ENCODE results near the gene P2RX3. TPM values are rescaled to one million over a fixed set of nuclear protein-coding genes. Genes with fewer than 3 reads are reported as not detected.
A peak's percentile ranks its signal among the peaks of the same experiment; 100 is the strongest.

P2RX3 gene
- polyA plus RNA-seq, 6 donors from 2014 or later, result not detected

DNA sequence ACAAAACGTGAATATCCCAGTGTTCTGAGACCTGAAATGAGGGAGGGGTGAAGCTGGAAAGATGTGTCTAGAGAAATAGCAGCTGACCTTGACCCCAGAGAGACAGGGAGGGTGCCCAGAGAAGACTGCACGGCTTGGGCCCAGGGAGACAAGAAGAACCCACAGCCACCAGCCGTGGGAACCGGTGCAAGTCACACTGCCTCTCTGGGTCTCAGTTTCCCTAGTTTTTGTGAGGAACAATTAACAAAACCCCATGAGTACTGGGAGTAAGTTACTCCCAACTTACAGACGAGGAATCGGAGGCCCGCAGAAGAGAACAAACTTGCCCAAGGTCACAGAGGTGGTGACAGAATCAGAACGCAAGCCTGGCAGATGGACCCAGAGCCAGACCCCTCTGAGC is 32.6 kb upstream of the P2RX3 start:
- no peaks in the 10 kb centered on the region for H3K9me3 Mint-ChIP-seq
- ATAC-seq (ENCODE audit: low read depth in 2 of 2) (no peak), DNase-seq (no peak)
- peaks cover 0 to 6% (median 6%) of the 10 kb centered on the region in 3 donors for H3K4me1 Mint-ChIP-seq
- peaks cover 0 to 24% of the 10 kb centered on the region in 2 donors for H3K36me3 Mint-ChIP-seq
- no peak overlapping the region for H3K4me3 Mint-ChIP-seq
- H3K27me3 Mint-ChIP-seq, result no peaks in the 10 kb centered on the region
- no peak overlapping the region for H3K27ac Mint-ChIP-seq

DNA sequence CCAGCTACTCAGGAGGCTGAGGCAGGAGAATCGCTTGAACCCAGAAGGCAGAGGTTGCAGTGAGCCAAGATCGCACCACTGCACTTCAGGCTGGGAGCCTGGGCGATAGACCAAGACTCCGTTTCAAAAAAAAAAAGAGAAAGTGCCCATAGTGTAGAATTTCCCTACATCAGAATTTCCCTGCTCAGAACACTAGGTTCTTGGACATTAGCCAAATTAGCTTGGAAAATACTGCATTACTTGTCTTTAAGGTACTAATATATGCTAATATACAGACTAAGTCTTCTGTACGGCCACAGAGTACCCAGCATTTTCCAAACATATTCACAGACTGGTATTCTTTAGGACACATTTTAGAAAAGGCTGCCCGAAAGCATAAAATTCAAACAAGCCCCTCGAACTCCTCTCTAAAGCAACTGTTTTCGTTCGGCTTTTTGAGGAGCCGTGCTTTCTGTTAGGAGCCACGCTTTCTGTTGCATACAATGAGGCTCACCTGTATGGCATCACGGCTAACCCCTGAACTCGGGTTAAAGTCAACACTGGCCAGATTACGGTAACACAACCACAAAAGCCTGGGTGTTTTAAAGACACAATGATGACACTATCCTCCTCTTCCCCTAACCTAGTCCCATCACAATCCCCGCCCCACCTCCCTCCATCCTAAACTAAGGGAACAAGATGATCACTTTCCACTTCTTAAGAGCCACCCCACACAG is 31.8 kb upstream of the P2RX3 start:
- DNase-seq, result no peak
- Mint-ChIP-seq H3K4me1 (peaks cover 0 to 10% (median 6%) of the 10 kb centered on the region in 3 donors), H3K9me3 (no peaks in the 10 kb centered on the region), H3K4me3 (no peak overlapping the region), H3K27ac (no peak overlapping the region), H3K27me3 (no peaks in the 10 kb centered on the region), H3K36me3 (peaks cover 0 to 16% of the 10 kb centered on the region in 2 donors)
- ATAC-seq (ENCODE audit: low read depth in 2 of 2), result no peak

DNA sequence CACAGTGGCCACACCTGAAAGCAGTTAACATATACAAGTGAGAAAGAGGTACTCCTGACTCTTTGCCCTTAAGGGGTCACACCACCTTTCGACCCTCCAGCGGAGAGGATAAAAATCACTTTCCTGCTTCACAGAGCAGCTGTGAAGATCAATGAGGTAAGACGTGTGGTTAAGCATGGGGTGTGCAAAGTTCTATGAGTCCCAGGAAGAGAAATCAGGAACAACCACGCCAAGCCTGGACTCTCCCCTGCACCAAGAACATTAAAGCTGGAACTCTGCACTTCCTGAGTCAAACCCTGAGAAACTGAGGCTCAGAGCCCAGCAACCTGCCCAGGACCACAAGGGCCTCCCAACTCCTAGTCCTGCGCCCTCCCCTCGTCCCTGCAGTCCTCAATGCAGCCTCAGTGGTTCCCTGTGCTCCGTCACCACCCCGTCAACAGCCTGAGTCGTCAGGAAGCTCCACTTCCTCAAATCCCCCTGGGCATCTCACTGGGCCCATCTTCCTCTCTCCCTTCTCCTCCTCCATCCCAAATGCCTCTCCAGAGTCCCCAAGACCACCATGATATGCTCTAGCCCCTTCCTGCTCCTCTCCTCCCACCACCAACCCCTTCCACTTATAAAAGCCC is 31.1 kb upstream of the P2RX3 start:
- ATAC-seq (ENCODE audit: low read depth in 2 of 2) (no peak), DNase-seq (no peak)
- Mint-ChIP-seq H3K36me3 (peaks cover 0 to 9% of the 10 kb centered on the region in 2 donors), H3K4me1 (peaks cover under 1 to 17% (median 7%) of the 10 kb centered on the region in 3 donors), H3K9me3 (no peaks in the 10 kb centered on the region), H3K27me3 (peaks cover under 1 to 4% (median 2%) of the 10 kb centered on the region in 3 donors), H3K4me3 (peak overlapping the region in 1 of 8 donors; percentile 53), H3K27ac (peak overlapping the region in 3 of 6 donors; percentile 7 to 70 (median 34))

DNA sequence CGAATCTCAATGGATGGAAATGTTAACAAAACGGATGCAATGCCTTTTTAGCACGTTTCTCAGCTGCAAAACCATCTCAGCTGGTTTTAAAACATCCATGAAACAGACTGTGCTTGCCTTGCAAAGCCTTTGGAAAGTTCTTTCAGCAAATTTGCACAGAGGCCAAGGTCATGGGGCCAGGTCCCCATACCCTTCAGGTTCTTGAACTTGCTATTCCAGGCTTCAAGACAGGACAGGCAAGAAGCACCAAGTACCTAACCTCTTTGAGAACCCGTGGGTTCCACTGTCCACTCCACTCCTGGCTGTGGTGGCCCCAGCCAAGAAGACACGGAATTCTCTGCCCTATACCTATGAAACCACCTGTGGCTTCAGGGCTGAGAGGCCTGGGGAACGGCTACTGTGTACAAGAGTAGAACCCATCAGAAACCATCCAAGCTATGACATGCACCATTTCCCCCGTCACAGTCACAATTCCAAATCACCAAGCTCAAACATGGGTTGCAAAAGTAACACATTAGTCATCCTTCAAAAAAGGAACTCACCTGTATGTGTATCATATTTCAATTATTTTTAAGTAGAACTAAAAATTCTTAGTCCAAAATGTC is 30.4 kb upstream of the P2RX3 start:
- H3K36me3 Mint-ChIP-seq, result peaks cover 0 to 7% of the 10 kb centered on the region in 2 donors
- peaks cover 5 to 19% (median 11%) of the 10 kb centered on the region in 3 donors for H3K4me1 Mint-ChIP-seq
- ATAC-seq (ENCODE audit: low read depth in 2 of 2), result no peak
- peak overlapping the region in 1 of 6 donors; percentile 70 for H3K27ac Mint-ChIP-seq
- peaks cover 7 to 8% (median 7%) of the 10 kb centered on the region in 3 donors for H3K27me3 Mint-ChIP-seq
- no peak for DNase-seq
- no peak overlapping the region for H3K4me3 Mint-ChIP-seq
- H3K9me3 Mint-ChIP-seq, result no peaks in the 10 kb centered on the region

DNA sequence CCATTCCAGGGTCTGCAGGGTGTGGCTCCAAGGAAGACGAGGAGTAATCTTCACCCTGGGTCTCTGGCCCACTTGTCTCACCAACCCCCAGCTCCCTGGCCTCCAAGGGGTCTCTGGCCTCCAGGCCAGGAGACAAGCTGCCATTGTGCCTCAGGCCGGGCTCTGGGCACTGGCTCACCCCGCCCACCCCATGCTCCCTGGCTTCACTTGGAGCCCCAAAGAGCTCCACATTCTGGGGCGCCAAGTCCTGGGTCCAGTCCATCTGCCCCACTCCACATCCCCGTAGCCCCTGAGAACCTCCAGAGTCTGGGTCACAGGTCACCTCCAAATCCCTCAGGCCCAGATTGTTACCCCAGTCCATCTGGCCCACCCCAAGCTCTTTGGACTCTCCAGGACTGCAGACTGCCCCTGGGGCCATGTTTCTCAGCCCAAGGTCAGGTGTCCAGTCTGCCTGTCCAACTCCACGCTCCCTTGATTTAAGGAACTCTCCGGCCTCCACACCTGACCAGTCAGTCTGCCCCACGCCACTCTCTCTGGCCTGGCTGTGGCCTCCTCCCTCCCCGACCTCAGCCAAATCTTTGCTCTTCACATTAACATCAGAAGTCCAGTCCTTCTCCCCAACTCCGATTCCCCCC is 29.6 kb upstream of the P2RX3 start:
- Mint-ChIP-seq H3K36me3 (peaks cover 0 to 7% of the 10 kb centered on the region in 2 donors), H3K4me3 (no peak overlapping the region), H3K9me3 (no peaks in the 10 kb centered on the region), H3K4me1 (peaks cover 5 to 19% (median 11%) of the 10 kb centered on the region in 3 donors), H3K27ac (peak overlapping the region in 2 of 6 donors; percentile 62 to 72), H3K27me3 (peaks cover 7 to 8% (median 7%) of the 10 kb centered on the region in 3 donors)
- DNase-seq (no peak), ATAC-seq (ENCODE audit: low read depth in 2 of 2) (no peak)

DNA sequence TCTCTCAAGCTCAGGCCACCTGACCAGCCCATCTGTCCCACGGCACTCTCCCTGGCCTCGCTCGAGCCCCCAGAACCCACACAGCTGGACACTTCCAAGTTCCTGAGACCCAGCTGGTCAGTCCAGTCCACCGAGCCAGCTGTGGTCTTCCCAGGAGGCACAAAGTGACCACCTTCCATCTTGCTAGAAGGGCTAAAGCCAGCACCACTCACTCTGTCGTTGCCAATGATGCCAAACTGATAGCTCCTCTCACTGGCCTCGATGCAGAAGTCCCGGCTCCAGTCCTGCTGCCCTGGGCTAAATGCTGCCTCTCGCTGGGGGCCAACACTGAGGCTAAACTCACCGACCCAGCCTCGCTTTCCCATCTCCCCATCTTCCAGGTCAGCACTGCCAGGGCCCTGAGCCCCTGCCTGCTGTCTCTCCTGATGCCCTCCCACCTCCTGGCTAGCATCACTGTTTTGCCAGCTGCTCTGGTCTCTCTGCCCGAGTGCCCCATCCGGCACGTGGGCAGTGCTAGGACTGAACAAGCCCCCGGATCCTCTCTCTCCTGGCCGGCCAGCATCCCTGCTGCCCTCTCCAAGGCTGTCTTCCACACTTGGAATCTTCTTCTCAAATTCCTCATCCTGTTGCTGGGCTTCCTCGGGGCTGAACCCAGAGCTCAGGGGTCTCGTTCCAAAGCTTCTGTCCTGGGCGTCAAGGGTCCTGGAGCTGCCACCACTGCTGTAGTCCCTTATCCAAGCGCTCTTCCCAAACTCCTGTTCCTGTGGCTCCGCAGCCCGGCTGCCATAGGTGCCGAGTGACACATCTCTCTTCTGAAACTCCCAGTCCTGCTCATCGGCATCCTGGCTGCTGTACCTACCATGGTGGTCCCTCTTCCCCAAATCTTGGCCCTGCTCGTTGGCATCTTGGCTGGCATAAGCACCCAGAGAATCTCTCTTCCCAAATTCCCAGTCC is 28.8 kb upstream of the P2RX3 start:
- no peak for ATAC-seq (ENCODE audit: low read depth in 2 of 2)
- H3K36me3 Mint-ChIP-seq, result peaks cover 0 to 7% of the 10 kb centered on the region in 2 donors
- peaks cover 7 to 8% (median 7%) of the 10 kb centered on the region in 3 donors for H3K27me3 Mint-ChIP-seq
- no peaks in the 10 kb centered on the region for H3K9me3 Mint-ChIP-seq
- DNase-seq, result no peak
- peaks cover 5 to 19% (median 11%) of the 10 kb centered on the region in 3 donors for H3K4me1 Mint-ChIP-seq
- peak overlapping the region in 1 of 6 donors; percentile 14 for H3K27ac Mint-ChIP-seq
- H3K4me3 Mint-ChIP-seq, result peak overlapping the region in 1 of 8 donors; percentile 6

DNA sequence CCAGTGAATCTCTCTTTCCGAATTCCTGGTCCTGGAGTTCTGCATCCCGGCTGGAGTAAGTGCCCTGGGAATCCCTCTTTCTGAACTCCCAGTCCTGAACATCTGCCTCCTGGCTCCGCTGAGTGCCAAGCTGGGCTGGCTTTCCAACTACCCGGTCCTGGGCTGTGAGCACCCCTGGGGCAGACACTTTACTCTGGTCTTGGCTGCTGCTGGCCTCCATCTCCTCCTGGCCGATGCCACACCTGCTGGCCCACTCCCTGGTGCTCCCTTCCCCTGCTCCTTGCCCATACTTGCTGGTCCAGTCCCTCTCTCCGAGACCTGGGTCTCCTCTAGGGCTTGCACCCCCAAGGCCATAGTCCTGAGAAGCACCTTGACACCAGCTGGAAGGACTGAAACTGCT is 28.1 kb upstream of the P2RX3 start:
- peak overlapping the region in 1 of 6 donors; percentile 20 for H3K27ac Mint-ChIP-seq
- no peak overlapping the region for H3K4me3 Mint-ChIP-seq

DNA sequence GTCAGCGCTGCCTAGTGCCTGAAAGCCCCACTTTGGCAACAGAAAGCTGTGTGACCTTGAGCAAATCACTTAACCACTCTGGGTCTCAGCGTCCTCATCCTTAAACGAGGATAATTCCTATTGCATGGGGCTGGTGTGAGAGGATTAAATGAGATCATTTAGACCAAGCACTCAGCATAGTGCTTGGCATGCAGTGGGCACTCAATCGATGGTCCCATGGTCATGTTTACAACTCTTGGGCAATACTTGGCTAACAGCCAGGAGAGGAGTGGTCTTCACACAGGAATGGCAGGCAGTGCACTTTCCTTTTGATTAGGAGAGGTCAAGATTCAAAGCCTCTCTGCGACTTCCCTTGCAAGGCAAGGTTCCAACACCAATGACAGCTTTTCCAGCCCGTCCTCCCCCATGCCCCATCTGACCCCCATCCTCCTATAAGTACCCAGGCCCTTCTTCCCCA is 27.5 kb upstream of the P2RX3 start:
- no peaks in the 10 kb centered on the region for H3K9me3 Mint-ChIP-seq
- ATAC-seq (ENCODE audit: low read depth in 2 of 2) (no peak), DNase-seq (no peak)
- H3K4me3 Mint-ChIP-seq, result peak overlapping the region in 4 of 8 donors; percentile 22 to 76 (median 57)
- H3K27me3 Mint-ChIP-seq, result peaks cover 7 to 8% (median 7%) of the 10 kb centered on the region in 3 donors
- peaks cover 5 to 19% (median 11%) of the 10 kb centered on the region in 3 donors for H3K4me1 Mint-ChIP-seq
- H3K27ac Mint-ChIP-seq, result no peak overlapping the region
- peaks cover 0 to 7% of the 10 kb centered on the region in 2 donors for H3K36me3 Mint-ChIP-seq

More for the DNA sequence above, 28.1 kb upstream of the P2RX3 start:
- Mint-ChIP-seq H3K9me3 (no peaks in the 10 kb centered on the region), H3K36me3 (peaks cover 0 to 7% of the 10 kb centered on the region in 2 donors), H3K27me3 (peaks cover 7 to 8% (median 7%) of the 10 kb centered on the region in 3 donors), H3K4me1 (peaks cover 5 to 19% (median 11%) of the 10 kb centered on the region in 3 donors)
- DNase-seq (no peak), ATAC-seq (ENCODE audit: low read depth in 2 of 2) (no peak)

DNA sequence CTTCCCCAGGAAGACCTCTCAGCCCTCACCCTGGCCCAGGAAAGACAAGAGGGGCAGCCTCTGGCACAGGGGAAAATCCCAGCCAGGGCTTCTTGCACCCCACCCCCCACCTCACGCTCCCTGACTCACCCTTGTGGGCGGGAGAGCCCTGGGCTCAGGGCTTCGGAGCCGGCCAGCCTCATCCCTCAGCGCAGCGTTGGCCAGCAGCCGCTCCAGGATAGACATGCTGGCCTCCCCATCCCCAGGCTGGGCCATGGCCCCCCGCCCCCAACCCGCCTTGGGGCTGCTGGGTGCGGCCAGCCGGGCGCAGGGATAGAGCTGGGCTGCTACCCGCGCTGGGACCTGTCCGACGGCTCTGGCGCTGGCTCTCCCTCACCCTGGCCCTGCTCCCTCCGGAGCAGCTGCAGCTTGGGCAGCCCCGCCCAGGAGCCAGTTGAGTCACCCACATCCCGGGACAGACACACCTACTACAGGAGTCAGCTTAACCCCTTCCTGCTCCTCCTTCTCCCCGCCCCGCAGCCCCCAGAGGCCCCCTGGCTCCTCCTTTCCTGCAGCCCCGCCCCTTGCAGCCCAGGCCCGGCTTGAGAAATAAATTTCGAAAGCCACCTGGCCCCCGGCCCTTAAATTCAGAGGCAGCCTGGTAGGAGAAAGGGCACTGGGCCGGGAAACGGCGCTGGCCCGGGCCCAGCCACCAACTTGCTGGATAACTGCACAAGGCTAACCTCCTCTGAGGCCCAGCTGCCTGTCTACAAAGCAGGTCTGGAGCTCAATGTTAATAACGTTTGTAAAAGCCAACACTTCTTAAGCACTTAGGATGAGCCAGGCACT is 26.8 kb upstream of the P2RX3 start:
- H3K9me3 Mint-ChIP-seq, result no peaks in the 10 kb centered on the region
- no peak for DNase-seq
- H3K27ac Mint-ChIP-seq, result no peak overlapping the region
- peak overlapping the region in 6 of 8 donors; percentile 9 to 76 (median 38) for H3K4me3 Mint-ChIP-seq
- peak in 1 of 2 donors; percentile 21 for ATAC-seq (ENCODE audit: low read depth in 2 of 2)
- H3K36me3 Mint-ChIP-seq, result peaks cover 0 to 7% of the 10 kb centered on the region in 2 donors
- H3K27me3 Mint-ChIP-seq, result peaks cover 7 to 8% (median 7%) of the 10 kb centered on the region in 3 donors
- peaks cover 5 to 19% (median 11%) of the 10 kb centered on the region in 3 donors for H3K4me1 Mint-ChIP-seq

DNA sequence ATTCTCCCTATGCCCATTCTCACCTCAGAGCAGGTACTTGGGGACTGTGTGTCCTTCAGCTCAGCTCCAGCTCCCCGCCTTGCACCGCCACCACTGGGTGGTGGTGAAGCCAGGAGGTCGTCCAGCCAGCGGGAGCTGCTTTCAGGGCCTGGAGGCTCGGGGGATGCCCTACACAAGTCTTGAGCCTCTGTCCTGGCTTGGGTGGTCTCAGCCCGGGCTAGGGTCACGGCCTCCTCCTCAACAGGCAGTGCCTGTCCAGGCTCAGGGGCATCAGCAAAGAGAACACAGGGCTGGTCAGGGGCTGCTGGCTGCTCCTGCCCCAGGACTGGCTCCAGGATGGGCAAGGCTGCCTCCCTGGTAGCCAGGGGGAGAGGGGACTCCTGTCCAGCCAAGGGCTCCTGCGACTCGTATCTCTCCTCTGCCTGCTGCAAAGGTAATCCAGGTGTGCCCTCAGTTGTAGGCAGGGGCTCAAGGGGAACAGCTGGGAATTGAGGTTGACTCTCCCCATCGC is 25.6 kb upstream of the P2RX3 start:
- no peak for ATAC-seq (ENCODE audit: low read depth in 2 of 2)
- Mint-ChIP-seq H3K27me3 (peaks cover 7 to 8% (median 7%) of the 10 kb centered on the region in 3 donors), H3K9me3 (no peaks in the 10 kb centered on the region), H3K4me3 (peak overlapping the region in 2 of 8 donors; percentile 22 to 61), H3K4me1 (peaks cover 4 to 16% (median 5%) of the 10 kb centered on the region in 3 donors), H3K27ac (no peak overlapping the region), H3K36me3 (peaks cover 0 to 7% of the 10 kb centered on the region in 2 donors)
- DNase-seq, result no peak

DNA sequence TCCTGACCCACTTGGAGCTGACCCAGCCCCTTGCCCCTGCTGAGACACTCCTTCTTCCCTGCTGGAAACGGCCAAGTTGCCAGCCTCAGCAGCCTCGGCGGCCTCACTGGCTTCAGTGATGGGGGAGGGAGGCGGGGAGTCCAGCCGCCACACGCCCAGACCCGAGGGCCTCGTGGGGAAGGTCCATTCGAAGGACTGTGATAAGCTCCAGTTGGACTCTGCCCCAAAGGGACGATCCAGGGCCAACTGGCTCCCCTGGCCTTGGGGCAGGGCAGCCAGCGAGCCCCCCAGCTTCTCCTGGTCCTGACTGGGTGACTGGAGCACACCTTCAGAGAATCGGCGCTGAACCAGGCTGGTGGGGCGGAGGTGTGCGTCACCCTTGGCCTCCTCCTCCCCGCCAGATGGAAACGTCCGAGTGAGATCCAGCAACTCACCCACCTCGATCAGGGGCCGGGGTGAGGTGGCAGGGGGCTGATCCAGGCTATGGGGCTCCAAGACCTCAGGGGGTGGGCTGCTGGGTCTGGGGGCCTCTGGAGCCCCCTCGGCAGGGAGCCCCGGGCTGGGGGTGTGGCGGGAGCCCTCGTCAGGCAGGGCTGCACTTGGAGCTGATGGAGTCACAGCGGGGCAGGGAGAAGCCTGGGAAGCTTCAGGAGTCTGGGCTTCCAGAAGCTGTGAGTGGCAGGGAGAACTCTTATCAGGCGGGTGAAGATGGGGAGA is 24.9 kb upstream of the P2RX3 start:
- H3K4me3 Mint-ChIP-seq, result no peak overlapping the region
- peaks cover 4 to 15% (median 5%) of the 10 kb centered on the region in 3 donors for H3K4me1 Mint-ChIP-seq
- H3K27me3 Mint-ChIP-seq, result peaks cover 7 to 8% (median 7%) of the 10 kb centered on the region in 3 donors
- ATAC-seq (ENCODE audit: low read depth in 2 of 2), result no peak
- no peaks in the 10 kb centered on the region for H3K9me3 Mint-ChIP-seq
- no peak for DNase-seq
- H3K36me3 Mint-ChIP-seq, result peaks cover 0 to 7% of the 10 kb centered on the region in 2 donors
- no peak overlapping the region for H3K27ac Mint-ChIP-seq
